Kidney glomerular epithelial cell (primary cell): ENCODE results near the gene PKN2.
"Not testable (repeated sequence)": the region's sequence is repeated elsewhere in the genome, so short reads cannot be mapped to it uniquely, and the experiment has no call there.

Experiments used
- DNase-seq: peaks from one replicate; lab custom pipeline; 2025; lab: John Stamatoyannopoulos, UW

Gene PKN2

GRCh38 chr1:88680471-88680870, 3.6 kb upstream of the PKN2 start:
- no peak for DNase-seq

DNA sequence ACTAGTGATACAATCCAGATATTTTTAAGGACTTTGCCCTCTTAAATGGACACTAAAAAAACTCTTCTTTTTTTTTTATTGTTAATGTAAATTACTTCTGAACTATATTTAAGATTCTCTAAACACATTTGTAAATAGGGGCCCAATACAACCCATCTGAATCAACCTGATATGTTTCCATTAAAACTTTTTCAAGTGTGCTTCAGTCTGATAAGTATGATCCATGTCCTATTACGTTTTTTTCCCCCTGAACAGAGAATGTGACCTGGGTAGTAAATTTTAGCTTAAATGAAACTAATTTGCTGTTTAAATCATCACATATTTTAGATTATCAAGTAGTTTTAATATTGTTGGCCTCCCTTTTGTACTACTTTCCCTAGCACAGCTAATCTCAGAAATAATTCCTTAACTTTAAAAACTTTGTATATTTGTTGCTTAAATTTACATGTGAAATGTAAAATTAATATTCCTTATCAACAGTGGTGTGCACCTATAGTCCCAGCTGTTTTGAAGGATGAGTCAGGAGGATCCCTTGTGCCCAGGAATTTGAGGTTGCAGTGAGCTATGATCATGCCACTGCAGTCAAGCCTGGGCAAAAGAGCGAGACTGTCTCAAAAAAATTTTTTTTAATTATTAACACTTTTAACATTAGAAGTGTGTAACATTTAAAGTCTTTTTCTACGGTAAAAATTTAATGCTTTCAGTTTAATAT, 3.0 kb upstream of the PKN2 start:
- no peak for DNase-seq

DNA sequence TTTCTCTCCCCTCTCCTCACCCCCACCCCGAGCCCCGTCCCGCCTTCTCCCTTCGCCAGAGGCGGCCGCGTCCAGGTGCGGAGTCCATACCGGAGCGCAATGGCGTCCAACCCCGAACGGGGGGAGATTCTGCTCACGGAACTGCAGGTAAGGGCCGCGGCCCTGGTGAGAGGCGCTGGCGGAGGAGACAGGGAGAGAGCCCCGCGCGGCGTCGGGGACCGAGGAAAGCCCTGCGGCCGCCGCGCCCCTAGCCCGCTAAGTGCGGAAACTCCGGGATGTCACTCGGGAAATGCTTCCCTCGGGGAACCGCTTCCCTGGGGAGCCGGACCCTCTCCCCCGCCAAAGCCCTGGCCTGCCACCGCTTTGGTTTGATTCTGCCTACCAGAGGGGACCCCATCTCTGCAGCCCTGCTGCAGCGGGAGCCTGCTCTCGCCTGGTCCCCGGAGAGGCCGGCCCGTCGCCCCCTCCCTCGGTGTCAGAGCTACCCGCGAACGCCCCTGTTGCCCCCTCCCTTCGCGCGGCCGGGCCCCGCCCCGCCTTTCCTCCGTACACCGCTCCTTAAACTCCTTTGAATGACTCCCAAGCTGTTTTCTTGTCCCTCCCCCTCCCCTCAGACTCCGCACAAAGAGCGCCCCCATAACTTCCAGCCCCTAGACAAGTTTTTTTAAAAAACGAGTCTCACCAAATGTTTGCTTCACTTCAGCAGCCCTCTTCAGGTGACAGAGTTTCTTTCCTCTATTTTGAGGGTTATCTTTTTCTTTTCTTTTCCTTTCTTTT, 597 bp downstream of the PKN2 start:
- peak; percentile 51 for DNase-seq

DNA sequence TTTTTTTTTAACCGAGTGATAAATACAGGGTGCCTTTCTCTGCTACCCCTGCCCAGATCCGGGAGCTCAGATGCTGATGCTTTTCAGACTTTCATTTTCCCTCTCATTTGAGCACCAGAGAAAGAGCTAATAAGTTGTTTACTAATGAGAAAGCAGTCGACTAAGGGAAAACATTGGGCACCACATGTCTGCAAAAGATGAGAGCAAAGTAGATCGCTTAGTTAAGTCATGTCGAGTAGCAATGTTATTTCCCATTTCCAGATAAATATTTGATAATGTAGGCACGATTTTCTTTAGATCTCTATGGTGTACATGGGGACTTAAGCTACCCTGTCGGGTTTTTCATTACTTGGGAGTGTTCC, 1.2 kb downstream of the PKN2 start:
- peak; percentile 7 for DNase-seq

DNA sequence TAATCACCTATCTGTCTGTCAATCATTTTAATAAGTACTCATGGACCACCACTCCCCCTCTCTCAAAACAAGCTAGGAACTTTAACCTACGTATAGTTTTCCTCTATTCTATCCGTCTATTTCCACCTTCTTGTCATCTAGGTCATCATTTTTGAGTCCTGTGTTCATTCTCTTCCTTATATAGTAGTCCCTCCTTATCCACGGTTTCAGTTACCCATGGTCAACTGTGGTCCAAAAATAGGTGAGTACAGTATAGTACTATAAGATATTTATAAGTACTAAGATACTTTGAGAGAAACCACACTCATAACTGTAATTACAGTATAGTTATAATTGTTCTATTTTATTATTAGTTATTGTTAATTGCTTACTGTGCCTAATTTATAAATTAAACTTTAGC, 7.5 kb downstream of the PKN2 start:
- no peak for DNase-seq

DNA sequence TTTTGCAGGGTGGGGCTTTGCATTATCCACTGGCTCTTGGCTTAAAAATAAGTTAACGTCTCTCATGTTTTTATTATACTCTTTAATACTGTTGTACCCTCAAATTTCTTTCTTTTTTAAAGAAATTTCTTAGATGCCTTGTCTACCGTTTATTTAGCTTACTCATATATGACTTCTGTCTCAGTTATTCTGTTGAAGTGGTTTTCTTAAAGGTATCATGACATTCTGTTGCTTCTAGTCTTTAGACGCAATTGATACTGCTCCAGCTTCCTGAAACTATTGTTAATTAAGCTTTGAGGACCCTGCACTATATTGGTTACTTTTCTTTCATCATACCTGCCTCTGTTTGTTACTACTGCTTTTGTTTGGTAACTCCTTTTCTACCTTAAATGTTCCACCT, 11.7 kb downstream of the PKN2 start:
- DNase-seq = no peak

- DNase-seq = no peak
These were observed 13.4 kb downstream of the PKN2 start for GRCh38 chr1:88697503-88697902.

- DNase-seq = no peak
These were observed 14.1 kb downstream of the PKN2 start for GRCh38 chr1:88698140-88698539.

DNA sequence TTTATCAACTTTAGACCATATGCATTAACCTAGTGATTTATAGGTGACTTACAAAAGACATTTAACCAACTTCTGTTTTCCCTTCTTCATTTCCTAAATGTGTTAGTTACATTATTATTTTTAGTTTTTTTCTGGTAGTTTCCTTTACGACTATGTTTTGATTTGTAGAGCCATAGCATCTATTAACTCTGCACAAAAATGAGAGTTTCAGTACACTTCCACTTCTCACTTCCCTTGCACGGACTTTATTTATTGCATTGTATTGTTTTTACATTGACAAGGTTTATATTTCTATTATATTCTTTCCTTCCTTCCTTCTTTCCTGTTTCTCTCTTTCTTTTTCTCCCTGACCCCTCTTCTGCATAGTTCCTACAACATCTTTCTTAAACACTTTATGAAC, 14.7 kb downstream of the PKN2 start:
- no peak for DNase-seq

GRCh38 chr1:88700425-88701013, 16.4 kb downstream of the PKN2 start:
- DNase-seq = no peak

DNA sequence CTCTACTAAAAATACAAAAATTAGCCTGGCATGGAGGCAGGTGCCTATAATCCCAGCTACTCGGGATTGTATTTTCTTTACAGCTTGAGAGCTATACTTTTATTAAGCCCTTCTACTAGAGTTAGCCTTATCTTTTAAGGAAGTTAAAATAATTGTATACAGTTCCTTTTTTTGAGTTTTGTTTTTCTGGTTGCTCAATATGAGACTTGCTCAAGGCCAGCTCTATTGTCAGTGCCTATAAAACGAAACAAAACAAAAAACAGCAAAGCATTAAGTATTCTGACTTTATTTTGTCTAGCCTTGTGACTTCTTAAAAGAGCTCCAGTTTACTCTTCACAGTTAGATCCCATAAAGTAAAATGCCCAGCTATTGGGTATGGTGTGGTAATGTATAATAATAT, 17.2 kb downstream of the PKN2 start:
- DNase-seq = no peak

- not testable (repeated sequence) for DNase-seq
These were observed 17.7 kb downstream of the PKN2 start for GRCh38 chr1:88701793-88702192.

DNA sequence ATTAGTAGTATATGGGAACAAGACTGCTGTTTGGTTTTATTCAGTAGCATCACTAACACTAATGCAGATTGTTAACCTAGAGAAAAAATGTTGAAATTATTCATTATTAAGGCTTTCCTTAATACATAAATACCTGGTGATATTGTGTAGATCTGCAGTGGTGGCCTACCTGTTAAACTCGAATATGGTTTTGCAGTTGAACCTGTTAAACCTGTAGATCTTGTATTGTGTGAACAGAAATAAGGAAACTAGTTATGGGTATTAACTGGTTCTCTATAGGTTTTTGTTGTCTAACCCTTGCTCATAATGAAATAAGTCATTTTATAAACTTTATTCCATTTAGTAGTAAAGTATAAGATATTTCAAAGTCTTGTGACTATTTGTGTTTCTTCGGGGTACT, 23.9 kb downstream of the PKN2 start:
- DNase-seq = no peak

DNA sequence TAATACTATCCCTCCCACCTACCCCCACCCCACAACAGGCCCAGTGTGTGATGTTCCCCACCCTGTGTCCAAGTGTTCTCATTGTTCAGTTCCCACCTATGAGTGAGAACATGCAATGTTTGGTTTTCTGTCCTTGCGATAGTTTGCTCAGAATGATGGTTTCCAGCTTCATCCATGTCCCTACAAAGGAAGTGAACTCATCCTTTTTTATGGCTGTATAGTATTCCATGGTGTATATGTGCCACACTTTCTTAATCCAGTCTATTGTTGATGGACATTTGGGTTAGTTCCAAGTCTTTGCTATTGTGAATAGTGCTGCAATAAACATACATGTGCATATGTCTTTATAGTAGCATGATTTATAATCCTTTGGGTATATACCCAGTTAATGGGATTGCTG, 28.8 kb downstream of the PKN2 start:
- DNase-seq = not testable (repeated sequence)

DNA sequence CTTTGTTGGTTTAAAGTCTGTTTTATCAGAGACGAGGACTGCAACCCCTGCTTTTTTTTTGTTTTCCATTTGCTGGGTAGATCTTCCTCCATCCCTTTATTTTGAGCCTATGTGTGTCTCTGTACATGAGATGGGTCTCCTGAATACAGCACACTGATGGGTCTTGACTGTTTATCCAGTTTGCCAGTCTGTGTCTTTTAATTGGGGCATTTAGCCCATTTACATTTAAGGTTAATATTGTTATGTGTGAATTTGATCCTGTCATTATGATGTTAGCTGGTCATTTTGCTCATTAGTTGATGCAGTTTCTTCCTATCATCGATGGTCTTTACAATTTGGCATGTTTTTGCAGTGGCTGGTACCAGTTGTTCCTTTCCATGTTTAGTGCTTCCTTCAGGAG, 32.5 kb downstream of the PKN2 start:
- not testable (repeated sequence) for DNase-seq

DNA sequence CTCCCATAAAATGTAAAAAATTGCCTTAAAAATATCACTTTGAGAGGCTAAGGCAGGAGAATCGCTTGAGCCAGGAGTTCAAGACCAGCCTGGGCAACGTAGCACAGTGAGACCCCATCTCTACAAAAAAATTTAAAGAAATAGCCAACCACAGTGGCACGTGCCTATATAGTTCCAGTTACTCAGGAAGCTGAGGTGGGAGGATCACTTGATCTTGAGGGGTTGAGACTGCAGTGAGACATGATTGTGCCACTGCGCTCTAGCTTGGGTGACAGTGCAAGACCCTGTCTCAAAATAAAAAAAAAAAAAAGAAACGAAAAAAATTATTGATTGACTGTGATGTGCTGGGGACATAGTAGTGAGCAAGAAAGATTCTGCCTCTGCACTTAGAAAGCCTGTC, 38.4 kb downstream of the PKN2 start:
- no peak for DNase-seq

DNA sequence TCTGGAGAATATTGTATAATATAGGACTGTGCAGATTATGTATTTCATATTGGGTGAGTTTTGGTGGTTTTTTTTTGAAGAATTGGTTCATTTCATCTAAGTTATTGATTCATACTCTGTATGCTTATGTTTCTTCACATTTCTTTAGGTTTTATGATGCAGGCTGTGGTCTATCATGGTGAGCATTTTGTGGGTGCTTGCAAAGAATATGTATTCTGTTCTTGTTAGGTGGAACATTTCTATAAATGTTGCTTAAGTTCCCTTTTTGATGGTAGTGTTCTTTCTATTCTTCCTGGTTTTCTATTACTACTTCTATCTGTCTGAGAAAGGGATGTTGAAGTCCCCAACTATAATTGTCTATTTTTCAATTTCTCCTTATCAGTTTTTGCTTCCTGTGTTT, 42.6 kb downstream of the PKN2 start:
- DNase-seq = no peak

DNA sequence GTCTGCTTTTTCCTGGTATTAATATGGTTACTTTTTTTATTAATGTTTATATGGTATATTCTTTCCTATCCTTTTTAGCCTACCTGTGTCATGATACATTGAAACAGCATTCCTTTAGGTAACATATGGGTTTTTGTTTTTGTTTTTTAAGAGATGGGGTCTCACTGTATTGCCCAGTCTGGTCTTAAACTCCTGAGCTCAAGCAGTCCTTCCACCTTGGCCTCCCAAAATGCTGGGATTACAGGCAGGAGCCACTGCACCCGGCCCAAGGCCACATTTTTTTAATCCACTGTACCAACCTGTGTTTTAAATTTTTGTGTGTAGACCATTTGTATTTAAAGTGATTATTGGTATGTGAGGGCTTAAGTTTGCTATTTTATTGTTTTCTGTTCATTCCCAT, 43.1 kb downstream of the PKN2 start:
- DNase-seq = no peak

DNA sequence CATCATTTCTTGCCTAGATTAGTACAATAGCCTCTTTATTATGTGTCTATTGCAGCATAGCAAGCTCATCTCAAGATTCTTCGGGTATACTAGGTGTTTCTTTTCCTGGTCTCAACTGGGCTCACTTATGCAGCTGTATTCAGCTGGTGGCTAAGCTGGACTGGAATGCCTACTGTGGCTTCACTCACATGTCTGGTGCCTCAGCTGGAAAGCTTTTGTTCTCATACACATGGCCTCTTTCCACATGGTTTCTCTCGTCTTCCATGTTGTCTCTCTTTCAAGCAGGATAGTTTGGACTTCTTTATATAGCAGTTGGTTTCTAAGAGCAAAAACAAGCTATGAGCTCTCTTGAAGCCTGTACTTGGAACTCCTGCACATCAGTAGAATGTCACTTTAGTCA, 45.2 kb downstream of the PKN2 start:
- no peak for DNase-seq

DNA sequence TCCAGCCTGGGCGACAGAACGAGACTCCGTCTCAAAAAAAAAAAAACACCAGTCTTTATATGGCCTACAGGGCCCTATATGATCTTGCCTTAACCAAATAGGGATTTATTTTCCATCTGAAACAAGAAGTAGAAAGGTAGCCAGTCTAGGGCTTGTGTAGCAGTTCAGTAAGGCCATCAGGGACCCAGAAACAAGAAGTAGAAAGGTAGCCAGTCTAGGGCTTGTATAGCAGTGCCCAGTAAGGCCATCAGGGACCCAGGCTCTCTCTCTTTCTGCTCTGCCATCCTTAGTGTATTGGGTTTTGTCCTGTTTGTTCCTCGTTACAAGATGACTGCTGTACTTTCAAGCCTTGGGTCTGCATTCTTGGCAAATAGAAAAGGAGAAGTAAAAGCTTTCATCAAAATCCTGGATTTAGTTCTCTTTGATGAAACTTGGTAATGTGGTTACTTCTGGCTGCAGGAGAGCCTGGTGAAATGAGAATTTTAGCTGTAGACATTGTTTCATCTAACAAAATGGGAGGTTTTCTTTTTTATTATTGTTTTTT, 46.1 kb downstream of the PKN2 start:
- no peak for DNase-seq

GRCh38 chr1:88730995-88731394, 46.9 kb downstream of the PKN2 start:
- DNase-seq = no peak

- DNase-seq = peak; percentile 38
These were observed 47.6 kb downstream of the PKN2 start for GRCh38 chr1:88731475-88732269.
